ENCODE measurements around the gene ATG16L2.
"Not testable (repeated sequence)": the region's sequence is repeated elsewhere in the genome, so short reads cannot be mapped to it uniquely, and the experiment has no call there.

The ATG16L2 gene

DNA sequence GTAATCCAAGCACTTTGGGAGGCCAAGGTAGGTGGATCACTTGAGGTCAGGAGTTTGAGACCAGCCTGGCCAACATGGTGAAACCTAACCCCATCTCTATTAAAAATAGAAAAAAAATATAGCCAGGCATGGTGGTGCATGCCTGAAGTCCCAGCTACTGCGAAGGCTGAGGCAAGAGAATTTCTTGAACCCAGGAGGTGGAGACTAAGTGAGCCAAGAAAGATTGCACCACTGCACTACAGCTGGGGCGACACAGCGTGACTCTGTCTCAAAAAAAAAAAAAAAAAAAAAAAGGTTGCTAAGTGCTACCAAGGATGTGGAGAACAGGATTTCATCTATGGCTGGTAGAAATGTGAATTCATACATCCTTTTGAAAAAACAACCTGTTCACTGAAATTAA lies 36.6 kb downstream of the ATG16L2 start:
- no peak for DNase-seq

GRCh38 chr11:72851726-72852125 lies 37.5 kb downstream of the ATG16L2 start:
- DNase-seq = no peak

DNA sequence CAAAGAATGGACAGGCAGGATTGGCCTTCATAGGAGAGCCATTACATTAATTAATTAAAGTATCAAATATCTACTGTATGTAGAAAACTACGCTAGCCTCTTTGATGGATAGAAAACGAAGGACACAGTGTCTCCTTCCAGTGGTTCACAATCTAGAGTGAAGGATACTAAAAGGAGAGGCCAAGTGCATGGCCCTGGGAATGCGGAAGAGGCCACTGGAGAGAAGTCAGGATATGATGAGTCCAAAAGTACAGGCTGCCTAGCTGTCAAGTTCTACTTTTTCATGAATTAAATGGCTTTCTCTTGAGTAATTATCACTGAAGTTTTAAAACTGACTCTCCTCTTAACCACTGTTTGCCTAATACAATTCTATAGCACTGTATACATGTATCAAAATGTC lies 41.9 kb downstream of the ATG16L2 start:
- DNase-seq = no peak

DNA sequence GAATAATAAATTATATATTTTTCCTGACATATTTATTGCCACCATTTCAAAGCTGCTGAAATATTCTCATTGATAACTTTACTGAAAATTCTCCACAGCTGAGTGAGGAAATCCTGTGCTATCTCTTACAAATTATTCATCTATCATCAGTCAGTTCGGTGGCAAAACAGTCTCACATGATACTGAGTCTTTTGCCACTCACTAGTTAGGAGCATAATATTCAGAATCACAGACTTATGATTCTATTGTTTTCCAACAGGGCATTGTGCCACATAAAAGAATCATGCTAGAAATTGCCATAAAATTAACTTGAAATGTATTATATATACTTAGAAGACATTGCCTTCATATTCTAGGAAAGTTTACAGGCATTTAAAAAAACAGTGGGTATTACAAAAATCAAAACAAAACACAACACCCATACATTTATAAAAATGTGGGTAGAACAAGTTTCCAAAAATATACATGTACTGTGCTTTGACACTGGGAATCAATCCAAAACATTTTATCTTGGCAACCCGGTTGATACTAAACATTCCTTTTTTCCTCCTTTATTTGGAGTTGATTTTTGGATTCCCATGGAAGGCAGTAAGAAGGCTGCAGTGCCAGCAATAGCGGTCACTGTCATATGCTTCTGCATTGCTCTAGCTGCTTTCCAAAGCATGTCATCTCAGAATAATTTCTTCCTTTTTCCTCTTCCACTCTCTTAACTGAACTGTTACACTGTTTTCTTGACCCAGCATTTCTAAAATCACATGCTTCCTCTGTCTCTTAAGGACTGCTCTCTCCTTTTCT lies 42.5 kb downstream of the ATG16L2 start:
- DNase-seq = no peak

- not testable (repeated sequence) for DNase-seq
These were observed 44.1 kb downstream of the ATG16L2 start for GRCh38 chr11:72858267-72858666.

DNA sequence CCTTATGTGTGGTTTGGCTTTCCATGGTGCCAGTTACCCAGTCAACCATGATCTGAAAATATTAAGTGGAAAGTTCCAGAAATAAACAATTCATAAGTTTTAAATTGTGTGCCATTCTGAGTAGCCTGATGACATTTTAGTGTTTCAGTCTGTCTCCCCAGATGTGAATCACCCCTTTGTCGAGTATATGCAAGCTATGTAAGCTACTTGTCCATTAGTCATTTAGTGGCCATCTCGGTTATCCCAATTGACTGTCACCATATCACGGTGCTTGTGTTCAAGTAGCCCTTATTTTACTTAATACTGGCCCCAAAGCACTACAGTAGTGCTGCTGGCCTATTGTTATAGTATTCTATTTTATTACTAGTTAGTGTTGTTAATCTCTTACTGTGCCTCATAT lies 44.9 kb downstream of the ATG16L2 start:
- DNase-seq = no peak

- DNase-seq = no peak
These were observed 45.8 kb downstream of the ATG16L2 start for GRCh38 chr11:72860010-72860409.

DNA sequence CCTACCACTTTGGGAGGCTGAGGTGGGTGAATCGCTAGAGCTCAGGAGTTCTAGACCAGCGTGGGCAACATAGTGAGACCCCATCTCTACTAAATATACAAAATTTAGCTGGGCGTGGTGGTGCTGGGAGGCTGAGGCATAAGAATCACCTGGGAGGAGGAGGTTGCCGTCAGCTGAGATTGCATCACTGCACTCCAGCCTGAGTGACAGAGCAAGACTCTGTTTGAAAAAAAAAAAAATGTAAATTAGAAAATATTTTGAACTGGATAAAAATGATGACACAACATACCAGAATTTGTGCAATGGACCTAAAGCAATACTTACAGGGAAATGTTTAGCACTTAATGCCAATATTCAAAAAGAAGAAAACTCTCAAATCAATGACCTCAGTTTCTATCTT lies 46.4 kb downstream of the ATG16L2 start:
- DNase-seq = no peak

GRCh38 chr11:72863091-72863490 lies 48.9 kb downstream of the ATG16L2 start:
- no peak for DNase-seq

- no peak for DNase-seq
These were observed 49.7 kb downstream of the ATG16L2 start for GRCh38 chr11:72863916-72864315.

DNA sequence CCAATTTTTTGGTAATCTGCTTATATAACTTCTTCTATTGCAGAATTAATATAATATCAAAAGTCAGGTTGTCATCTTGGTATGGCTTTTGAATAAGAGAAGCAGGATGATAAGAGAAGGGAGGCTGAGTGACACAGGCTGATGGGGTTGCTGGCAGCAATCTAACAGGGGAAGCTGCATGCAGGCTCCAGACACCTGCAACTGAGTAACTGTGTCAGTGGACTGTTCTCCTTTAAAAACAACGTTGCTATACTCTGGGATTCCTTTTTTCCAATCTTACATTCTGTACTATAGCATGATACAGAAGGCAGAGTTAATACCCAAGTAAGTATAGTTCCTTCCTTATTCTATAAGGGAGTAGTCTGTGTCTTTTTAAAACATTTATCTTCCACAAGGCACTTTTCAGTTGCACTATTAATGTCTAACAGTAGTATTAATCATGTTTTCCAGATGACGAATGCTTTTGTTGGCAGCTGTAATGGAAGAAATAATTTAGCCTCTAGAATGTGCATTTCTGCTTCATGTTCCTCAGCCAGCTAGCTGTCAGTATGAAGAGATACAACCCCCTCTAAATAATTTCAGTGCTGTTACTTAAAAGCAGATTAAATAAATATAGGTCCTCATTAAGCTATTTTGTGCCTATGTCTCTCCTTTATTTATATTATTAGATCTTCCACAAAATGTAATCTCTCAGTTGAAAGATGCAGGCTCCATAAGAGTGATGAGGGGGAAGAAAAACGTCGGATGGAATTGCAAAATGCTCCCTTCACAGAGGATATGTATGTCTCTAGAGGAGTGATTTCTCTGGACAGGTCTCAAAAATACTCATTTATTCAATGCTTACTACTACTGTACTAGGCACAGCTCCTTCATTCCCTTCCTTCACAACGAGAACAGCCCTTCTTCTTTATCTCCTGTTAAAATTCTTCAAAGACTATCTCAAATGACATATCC lies 50.8 kb downstream of the ATG16L2 start:
- DNase-seq = no peak

DNA sequence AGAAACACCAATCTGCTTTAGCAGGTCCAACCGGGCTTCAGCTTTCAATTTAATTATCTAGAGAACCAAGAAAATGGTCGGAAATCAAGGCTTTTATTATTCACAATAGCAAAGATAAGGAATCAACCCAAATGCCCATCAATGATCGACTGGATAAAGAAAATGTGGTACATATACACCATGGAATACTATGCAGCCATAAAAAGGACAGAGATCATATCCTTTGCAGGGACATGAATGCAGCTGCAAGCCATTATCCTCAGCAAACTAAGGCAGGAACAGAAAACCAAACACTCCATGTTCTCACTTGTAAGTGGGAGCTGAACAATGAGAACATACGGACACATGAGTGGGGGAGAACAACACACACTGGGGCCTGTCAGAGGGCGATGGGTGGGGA lies 53.8 kb downstream of the ATG16L2 start:
- no peak for DNase-seq

GRCh38 chr11:72869831-72870230 lies 55.6 kb downstream of the ATG16L2 start:
- DNase-seq = no peak

DNA sequence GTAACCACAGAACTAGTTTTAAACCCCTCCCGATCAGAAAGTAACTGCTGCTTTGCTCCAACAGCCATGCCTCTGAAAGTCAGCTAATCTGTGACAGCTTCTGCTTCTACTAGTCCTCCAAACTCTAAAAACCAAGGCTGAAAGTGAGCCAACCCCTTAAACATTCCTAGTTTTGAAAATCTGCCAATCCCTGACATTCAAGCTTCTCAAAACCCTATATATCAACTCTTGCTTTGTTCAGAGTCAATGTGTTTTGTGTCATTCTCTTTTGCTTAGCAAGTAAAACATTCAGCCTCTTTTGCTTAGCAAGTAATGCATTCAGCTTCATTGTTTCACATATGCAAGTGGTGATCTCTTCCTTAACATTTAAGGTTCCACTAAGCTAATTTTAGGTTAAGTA lies 56.9 kb downstream of the ATG16L2 start:
- DNase-seq = no peak

- DNase-seq = no peak
These were observed 57.8 kb downstream of the ATG16L2 start for GRCh38 chr11:72872012-72872411.

DNA sequence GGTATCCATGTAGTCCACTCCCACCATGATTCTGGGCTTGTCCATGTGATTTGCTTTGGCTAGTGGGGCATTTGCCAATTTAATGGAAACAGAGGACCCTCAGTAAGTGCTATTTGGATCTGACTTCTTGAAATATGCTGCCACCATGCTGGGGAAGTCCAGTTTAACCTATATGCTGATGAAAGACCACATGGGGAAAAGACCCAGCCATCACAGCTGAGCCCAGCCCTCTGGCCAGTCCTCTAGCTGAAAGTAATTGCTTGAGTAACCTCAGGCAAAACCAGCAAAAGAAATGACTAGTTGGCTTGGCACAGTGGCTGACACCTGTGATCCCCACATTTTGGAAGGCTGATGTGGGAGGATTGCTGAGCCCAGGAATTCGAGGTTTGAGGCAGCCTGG lies 61.5 kb downstream of the ATG16L2 start:
- no peak for DNase-seq

DNA sequence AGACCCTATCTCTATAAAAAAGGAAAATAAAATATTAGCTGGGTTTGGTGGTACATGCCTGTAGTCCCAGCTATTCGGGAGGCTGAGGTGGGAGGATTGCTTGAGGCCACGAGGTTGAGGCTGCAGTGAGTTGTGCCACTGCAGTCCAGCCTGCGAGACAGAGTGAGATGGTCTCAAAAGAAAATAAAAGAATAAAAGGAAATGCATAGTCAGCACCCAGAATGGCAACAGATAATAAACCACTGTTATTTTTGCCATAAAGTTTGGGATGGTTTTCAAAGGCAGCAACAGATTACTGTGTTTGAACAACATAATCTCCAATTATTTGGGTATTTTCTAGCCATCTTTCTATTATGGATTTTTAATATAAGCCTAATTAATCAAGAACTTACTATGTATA lies 61.9 kb downstream of the ATG16L2 start:
- no peak for DNase-seq
